ENCODE measurements around the gene TRPC4AP. TPM values are rescaled to one million over a fixed set of nuclear protein-coding genes. Genes with fewer than 3 reads are reported as not detected.

Gene TRPC4AP
- polyA plus RNA-seq, 2 of the 4 experiments (the other 2 are of a cell fraction), result 51.4 to 55.3 TPM

GRCh38 chr20:34956041-34956458 lies 136.6 kb downstream of the TRPC4AP start:
- H3K4me2 ChIP-seq, result peak overlapping the region; percentile 98
- peaks cover 11% of the 10 kb centered on the region for H3K4me1 ChIP-seq
- whole genome bisulfite sequencing (ENCODE audit: missing lambda C conversion rate), result 22% methylated on average over 6 of the region's 6 CpGs
- DNase-seq (ENCODE audit: low read depth in 1 of 2, low spot score in 1 of 2) (no peak), ATAC-seq (no peak), FAIRE-seq (no peak)
- peak overlapping the region; percentile 59 for H3K4me3 ChIP-seq
- TF ChIP-seq NFE2L2 (conservative IDR thresholded peaks at IDR 0.05; ENCODE audit: low read length), result no peak
- no peak for TF ChIP-seq RNF2 (IDR thresholded peaks at IDR 0.05; ENCODE audit: borderline replicate concordance, low read depth)
- TF ChIP-seq KDM5A (IDR thresholded peaks at IDR 0.05), result no peak
- TF ChIP-seq HOXA7 (CRISPR knock-in tag; IDR thresholded peaks at IDR 0.05), result no peak
- TF ChIP-seq ELK1 (IDR thresholded peaks at IDR 0.05; ENCODE audit: low read depth, low read length), result no peak
- no peak for TF ChIP-seq MAX (IDR thresholded peaks at IDR 0.05)
- TF ChIP-seq JUN (IDR thresholded peaks at IDR 0.05), result no peak
- TF ChIP-seq USF2 (IDR thresholded peaks at IDR 0.05), result no peak
- TF ChIP-seq HMGXB4 (CRISPR knock-in tag; IDR thresholded peaks at IDR 0.05; ENCODE audit: borderline replicate concordance), result no peak
- no peak for TF ChIP-seq RCOR1 (IDR thresholded peaks at IDR 0.05; ENCODE audit: low read depth, low read length)
- no peak for TF ChIP-seq MYC (IDR thresholded peaks at IDR 0.05; ENCODE audit: borderline replicate concordance, low read length)
- TF ChIP-seq BHLHE40 (IDR thresholded peaks at IDR 0.05; ENCODE audit: low read depth, low read length), result no peak
- no peak for TF ChIP-seq FOXS1 (CRISPR knock-in tag; IDR thresholded peaks at IDR 0.05)
- no peak for TF ChIP-seq ZSCAN20 (CRISPR knock-in tag; IDR thresholded peaks at IDR 0.05)
- no peak for TF ChIP-seq NR3C1 (IDR thresholded peaks at IDR 0.05)
- TF ChIP-seq SREBF2 (IDR thresholded peaks at IDR 0.05), result no peak
- ChIA-PET CTCF (interaction anchor here (0.6 to 13.1 kb wide), 22 partner anchors 8 to 764 kb away, joined by 3 to 207 read pairs (median 4); partner anchors contain the start of genes ACSS2 and GGT7), POLR2A (interaction anchor here (0.7 to 2.1 kb wide), 5 partner anchors 10 to 440 kb away, joined by 3 to 20 read pairs (median 3); partner anchors contain the start of genes ACSS2 and DYNLRB1)
- H3K9me3 ChIP-seq, result no peaks in the 10 kb centered on the region
- H3K27ac ChIP-seq, result peak overlapping the region; percentile 82 to 94

GRCh38 chr20:34955231-34956040 lies 137.2 kb downstream of the TRPC4AP start, which contains the start of the genes GSS and MYH7B:
Gene GSS, minus strand, starts transcription at chr20:34955806. Its CDS starts 3,954 bp downstream, at chr20:34951852.
Gene MYH7B, plus strand, starts transcription at chr20:34955868. Its CDS starts 22,138 bp downstream, at chr20:34978006.
- ChIA-PET CTCF (interaction anchor here (0.6 to 13.1 kb wide), 22 partner anchors 9 to 764 kb away, joined by 3 to 207 read pairs (median 4); partner anchors contain the start of genes ACSS2 and GGT7), POLR2A (interaction anchor here (0.7 to 2.1 kb wide), 5 partner anchors 10 to 439 kb away, joined by 3 to 20 read pairs (median 3); partner anchors contain the start of genes ACSS2 and DYNLRB1)
- peak within 1 kb of the TSS; percentile 82 to 94 for H3K27ac ChIP-seq
- ATAC-seq (peak; percentile 97 to 98), DNase-seq (ENCODE audit: low read depth in 1 of 2, low spot score in 1 of 2) (peak; percentile 96 to 97), FAIRE-seq (no peak)
- H3K4me2 ChIP-seq, result peak within 1 kb of the TSS; percentile 98
- H3K9me3 ChIP-seq, result no peaks in the 10 kb centered on the region
- peaks cover 11% of the 10 kb centered on the region for H3K4me1 ChIP-seq
- under 1% methylated on average over 39 of the region's 62 CpGs for WGBS (ENCODE audit: missing lambda C conversion rate)
- peak within 1 kb of the TSS; percentile 59 for H3K4me3 ChIP-seq
- no peak for TF ChIP-seq NFE2L2 (conservative IDR thresholded peaks at IDR 0.05; ENCODE audit: low read length)
- peak; percentile 27; the same call in 1 of the 2 replicates for TF ChIP-seq MAZ (IDR thresholded peaks at IDR 0.05; ENCODE audit: borderline replicate concordance, low read depth, low read length)
- no peak for TF ChIP-seq RCOR1 (IDR thresholded peaks at IDR 0.05; ENCODE audit: low read depth, low read length)
- TF ChIP-seq CHD2 (IDR thresholded peaks at IDR 0.05; ENCODE audit: low read length, partially characterized antibody), result peak; percentile 68
- peak; percentile 65; the same call in 2 of the 3 replicates for TF ChIP-seq BCL3 (IDR thresholded peaks at IDR 0.05)
- no peak for TF ChIP-seq GATA3 (IDR thresholded peaks at IDR 0.05; ENCODE audit: borderline replicate concordance)
- TF ChIP-seq TP53 (CRISPR knock-in tag; IDR thresholded peaks at IDR 0.05), result 0 out of 2 replicates have a peak, but pooled peaks have one; percentile 70
- TF ChIP-seq CEBPB (IDR thresholded peaks at IDR 0.05), result no peak
- TF ChIP-seq SMC3 (IDR thresholded peaks at IDR 0.05), result peak; percentile 88
- no peak for TF ChIP-seq ATOH8 (CRISPR knock-in tag; IDR thresholded peaks at IDR 0.05; ENCODE audit: low read depth)
- no peak for TF ChIP-seq RFX5 (IDR thresholded peaks at IDR 0.05)
- TF ChIP-seq RAD21 (conservative IDR thresholded peaks at IDR 0.05 in 1 of 2, IDR thresholded peaks at IDR 0.05 in 1 of 2), result peak; percentile 70 to 86
- TF ChIP-seq PHF8 (IDR thresholded peaks at IDR 0.05; ENCODE audit: borderline replicate concordance, low read depth), result peak; percentile 89
- TF ChIP-seq MAFK (IDR thresholded peaks at IDR 0.05; ENCODE audit: partially characterized antibody), result no peak
- no peak for TF ChIP-seq HOXB5 (CRISPR knock-in tag; IDR thresholded peaks at IDR 0.05)
- no peak for TF ChIP-seq NR3C1 (IDR thresholded peaks at IDR 0.05)
- no peak for TF ChIP-seq MYC (IDR thresholded peaks at IDR 0.05; ENCODE audit: borderline replicate concordance, low read length)
